ENCODE measurements around the gene PHKA2. TPM values are rescaled to one million over a fixed set of nuclear protein-coding genes. Genes with fewer than 3 reads are reported as not detected.

Gene PHKA2
- polyA plus RNA-seq, 2 of the 4 experiments (the other 2 are of a cell fraction), result 16.1 to 21.2 TPM

DNA sequence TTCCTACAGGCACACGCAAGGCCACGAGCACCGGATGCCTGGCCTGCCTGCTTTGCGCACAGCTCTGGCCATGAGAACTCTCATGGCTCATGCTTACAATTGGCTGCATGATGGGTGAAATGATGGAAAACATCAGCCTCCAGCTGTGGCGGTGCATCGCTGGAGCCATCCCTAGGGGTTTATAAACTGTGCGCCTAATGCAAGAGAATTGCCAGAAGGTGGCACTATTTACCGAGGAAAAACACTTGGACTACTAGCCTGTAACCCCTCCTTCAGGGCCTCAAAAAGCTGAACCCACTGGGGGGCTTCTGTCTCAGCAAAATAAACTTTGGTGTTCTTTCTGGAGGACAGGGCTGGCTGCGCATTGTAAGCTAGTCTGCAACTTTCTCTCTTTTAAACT lies 51.9 kb downstream of the PHKA2 start:
- POLR2A ChIA-PET, result no interaction called here
- FAIRE-seq, result peak; percentile 32

GRCh38 chrX:18929775-18930174 lies 54.1 kb downstream of the PHKA2 start:
- no peak for FAIRE-seq
- Histone ChIP-seq H3K9me3 (no peaks in the 10 kb centered on the region), H3K4me1 (no peaks in the 10 kb centered on the region), H3K27ac (no peak overlapping the region), H3K4me3 (no peak overlapping the region), H3K4me2 (no peak overlapping the region)
- ATAC-seq, result no peak
- CTCF ChIA-PET, result interaction anchor here (3.7 to 4.1 kb wide), 2 partner anchors 12 to 405 kb away, joined by 24 to 34 read pairs; no protein-coding TSS in a partner anchor
- no peak for DNase-seq (ENCODE audit: low read depth in 1 of 2, low spot score in 1 of 2)
- TF ChIP-seq HOXB5 (CRISPR knock-in tag; IDR thresholded peaks at IDR 0.05) (no peak), MAZ (IDR thresholded peaks at IDR 0.05; ENCODE audit: borderline replicate concordance, low read depth, low read length) (no peak), PHF8 (IDR thresholded peaks at IDR 0.05; ENCODE audit: borderline replicate concordance, low read depth) (no peak), RAD21 (conservative IDR thresholded peaks at IDR 0.05 in 1 of 2, IDR thresholded peaks at IDR 0.05 in 1 of 2) (no peak), ZNF302 (CRISPR knock-in tag; IDR thresholded peaks at IDR 0.05) (no peak), HDAC2 (IDR thresholded peaks at IDR 0.05) (no peak), RARB (CRISPR knock-in tag; IDR thresholded peaks at IDR 0.05) (no peak), MAX (IDR thresholded peaks at IDR 0.05) (no peak), EHMT2 (IDR thresholded peaks at IDR 0.05; ENCODE audit: low read depth) (no peak), HEYL (CRISPR knock-in tag; IDR thresholded peaks at IDR 0.05) (no peak), MYC (IDR thresholded peaks at IDR 0.05; ENCODE audit: borderline replicate concordance, low read length) (no peak)
- WGBS (ENCODE audit: missing lambda C conversion rate), result 98% methylated on average over 3 of the region's 3 CpGs
- POLR2A ChIA-PET, result no interaction called here

More for the DNA sequence above, 51.9 kb downstream of the PHKA2 start:
- CTCF ChIA-PET, result interaction anchor here (0.6 to 4.1 kb wide), 25 partner anchors 10 to 543 kb away, joined by 3 to 34 read pairs (median 4); partner anchors contain the start of gene ADGRG2
- no peak overlapping the region for H3K4me3 ChIP-seq
- no peaks in the 10 kb centered on the region for H3K4me1 ChIP-seq
- no peaks in the 10 kb centered on the region for H3K9me3 ChIP-seq
- peak; percentile 85 for TF ChIP-seq SMC3 (IDR thresholded peaks at IDR 0.05)
- TF ChIP-seq CTCF (IDR thresholded peaks at IDR 0.05), result peak; percentile 67
- TF ChIP-seq, protein P1, sequence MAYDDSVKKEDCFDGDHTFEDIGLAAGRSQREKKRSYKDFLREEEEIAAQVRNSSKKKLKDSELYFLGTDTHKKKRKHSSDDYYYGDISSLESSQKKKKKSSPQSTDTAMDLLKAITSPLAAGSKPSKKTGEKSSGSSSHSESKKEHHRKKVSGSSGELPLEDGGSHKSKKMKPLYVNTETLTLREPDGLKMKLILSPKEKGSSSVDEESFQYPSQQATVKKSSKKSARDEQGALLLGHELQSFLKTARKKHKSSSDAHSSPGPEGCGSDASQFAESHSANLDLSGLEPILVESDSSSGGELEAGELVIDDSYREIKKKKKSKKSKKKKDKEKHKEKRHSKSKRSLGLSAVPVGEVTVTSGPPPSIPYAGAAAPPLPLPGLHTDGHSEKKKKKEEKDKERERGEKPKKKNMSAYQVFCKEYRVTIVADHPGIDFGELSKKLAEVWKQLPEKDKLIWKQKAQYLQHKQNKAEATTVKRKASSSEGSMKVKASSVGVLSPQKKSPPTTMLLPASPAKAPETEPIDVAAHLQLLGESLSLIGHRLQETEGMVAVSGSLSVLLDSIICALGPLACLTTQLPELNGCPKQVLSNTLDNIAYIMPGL (CRISPR knock-in tag; IDR thresholded peaks at IDR 0.05; ENCODE audit: borderline replicate concordance), result no peak
- TF ChIP-seq RAD21 (conservative IDR thresholded peaks at IDR 0.05 in 1 of 2, IDR thresholded peaks at IDR 0.05 in 1 of 2), result peak; percentile 79 to 81
- no peak for TF ChIP-seq RARB (CRISPR knock-in tag; IDR thresholded peaks at IDR 0.05)
- peak; percentile 54 to 91; a peak in 3 of 6 replicates for ATAC-seq
- DNase-seq (ENCODE audit: low read depth in 1 of 2, low spot score in 1 of 2), result peak; percentile 16 to 35
- 86% methylated on average over 8 of the region's 9 CpGs for WGBS (ENCODE audit: missing lambda C conversion rate)
- no peak overlapping the region for H3K4me2 ChIP-seq
- H3K27ac ChIP-seq, result no peak overlapping the region

DNA sequence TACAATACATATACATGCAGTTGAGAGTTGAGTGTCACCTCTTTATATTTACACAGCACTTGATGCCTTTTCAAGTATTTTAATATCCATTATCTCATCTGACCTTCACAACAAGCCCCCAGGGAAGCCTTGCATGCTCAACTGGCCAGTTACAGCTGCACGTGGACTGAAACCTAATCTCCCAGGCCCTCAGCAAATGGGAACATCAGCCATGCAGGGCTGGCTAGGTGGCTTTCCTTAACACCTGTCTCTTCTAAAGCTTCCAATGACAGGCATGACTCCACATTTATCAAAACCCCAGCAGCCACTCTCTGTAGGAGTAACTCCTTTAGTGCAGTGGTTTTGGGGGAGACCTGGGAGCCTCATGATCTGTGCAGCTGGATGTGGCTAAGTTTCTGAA lies 56.4 kb downstream of the PHKA2 start:
- POLR2A ChIA-PET, result no interaction called here
- FAIRE-seq (no peak), ATAC-seq (no peak), DNase-seq (ENCODE audit: low read depth in 1 of 2, low spot score in 1 of 2) (no peak)
- WGBS (ENCODE audit: missing lambda C conversion rate), result 86% methylated on average over 1 of the region's 1 CpG
- H3K27ac ChIP-seq, result no peak overlapping the region
- H3K4me3 ChIP-seq, result no peak overlapping the region
- no peaks in the 10 kb centered on the region for H3K4me1 ChIP-seq
- no peak for TF ChIP-seq POLR2AphosphoS2 (conservative IDR thresholded peaks at IDR 0.05; ENCODE audit: low read length)
- no peak for TF ChIP-seq ESRRA (IDR thresholded peaks at IDR 0.05; ENCODE audit: borderline replicate concordance, low read length)
- TF ChIP-seq, protein P2, sequence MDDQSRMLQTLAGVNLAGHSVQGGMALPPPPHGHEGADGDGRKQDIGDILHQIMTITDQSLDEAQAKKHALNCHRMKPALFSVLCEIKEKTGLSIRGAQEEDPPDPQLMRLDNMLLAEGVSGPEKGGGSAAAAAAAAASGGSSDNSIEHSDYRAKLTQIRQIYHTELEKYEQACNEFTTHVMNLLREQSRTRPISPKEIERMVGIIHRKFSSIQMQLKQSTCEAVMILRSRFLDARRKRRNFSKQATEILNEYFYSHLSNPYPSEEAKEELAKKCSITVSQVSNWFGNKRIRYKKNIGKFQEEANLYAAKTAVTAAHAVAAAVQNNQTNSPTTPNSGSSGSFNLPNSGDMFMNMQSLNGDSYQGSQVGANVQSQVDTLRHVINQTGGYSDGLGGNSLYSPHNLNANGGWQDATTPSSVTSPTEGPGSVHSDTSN (IDR thresholded peaks at IDR 0.05), result no peak
- TF ChIP-seq CTCF (IDR thresholded peaks at IDR 0.05), result no peak
- TF ChIP-seq, protein P3, sequence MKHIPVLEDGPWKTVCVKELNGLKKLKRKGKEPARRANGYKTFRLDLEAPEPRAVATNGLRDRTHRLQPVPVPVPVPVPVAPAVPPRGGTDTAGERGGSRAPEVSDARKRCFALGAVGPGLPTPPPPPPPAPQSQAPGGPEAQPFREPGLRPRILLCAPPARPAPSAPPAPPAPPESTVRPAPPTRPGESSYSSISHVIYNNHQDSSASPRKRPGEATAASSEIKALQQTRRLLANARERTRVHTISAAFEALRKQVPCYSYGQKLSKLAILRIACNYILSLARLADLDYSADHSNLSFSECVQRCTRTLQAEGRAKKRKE (CRISPR knock-in tag; IDR thresholded peaks at IDR 0.05; ENCODE audit: low read depth), result no peak
- no peak for TF ChIP-seq GATA3 (IDR thresholded peaks at IDR 0.05; ENCODE audit: borderline replicate concordance)
- no peak for TF ChIP-seq RARB (CRISPR knock-in tag; IDR thresholded peaks at IDR 0.05)
- TF ChIP-seq BHLHE40 (IDR thresholded peaks at IDR 0.05; ENCODE audit: low read depth, low read length), result no peak
- no peak overlapping the region for H3K4me2 ChIP-seq
- no peaks in the 10 kb centered on the region for H3K9me3 ChIP-seq
- CTCF ChIA-PET, result interaction anchor here (0.9 to 3.0 kb wide), 4 partner anchors 10 to 540 kb away, joined by 3 to 12 read pairs (median 4); no protein-coding TSS in a partner anchor

Measured in A549 (cell line).